Effector CD4-positive, alpha-beta T cell (primary cell): ENCODE measurements around the gene DGAT2L6. TPM values are rescaled to one million over a fixed set of nuclear protein-coding genes. Genes with fewer than 3 reads are reported as not detected.

Experiments used
- DNase-seq: peaks from one replicate; pipeline ENCODE4 v3.0.0-alpha.2; 2020
- total RNA-seq: gene quantifications from one replicate; lab custom pipeline; 2026; lab: John Stamatoyannopoulos, UW

The DGAT2L6 gene, protein sequence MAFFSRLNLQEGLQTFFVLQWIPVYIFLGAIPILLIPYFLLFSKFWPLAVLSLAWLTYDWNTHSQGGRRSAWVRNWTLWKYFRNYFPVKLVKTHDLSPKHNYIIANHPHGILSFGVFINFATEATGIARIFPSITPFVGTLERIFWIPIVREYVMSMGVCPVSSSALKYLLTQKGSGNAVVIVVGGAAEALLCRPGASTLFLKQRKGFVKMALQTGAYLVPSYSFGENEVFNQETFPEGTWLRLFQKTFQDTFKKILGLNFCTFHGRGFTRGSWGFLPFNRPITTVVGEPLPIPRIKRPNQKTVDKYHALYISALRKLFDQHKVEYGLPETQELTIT
- not detected for total RNA-seq

DNA sequence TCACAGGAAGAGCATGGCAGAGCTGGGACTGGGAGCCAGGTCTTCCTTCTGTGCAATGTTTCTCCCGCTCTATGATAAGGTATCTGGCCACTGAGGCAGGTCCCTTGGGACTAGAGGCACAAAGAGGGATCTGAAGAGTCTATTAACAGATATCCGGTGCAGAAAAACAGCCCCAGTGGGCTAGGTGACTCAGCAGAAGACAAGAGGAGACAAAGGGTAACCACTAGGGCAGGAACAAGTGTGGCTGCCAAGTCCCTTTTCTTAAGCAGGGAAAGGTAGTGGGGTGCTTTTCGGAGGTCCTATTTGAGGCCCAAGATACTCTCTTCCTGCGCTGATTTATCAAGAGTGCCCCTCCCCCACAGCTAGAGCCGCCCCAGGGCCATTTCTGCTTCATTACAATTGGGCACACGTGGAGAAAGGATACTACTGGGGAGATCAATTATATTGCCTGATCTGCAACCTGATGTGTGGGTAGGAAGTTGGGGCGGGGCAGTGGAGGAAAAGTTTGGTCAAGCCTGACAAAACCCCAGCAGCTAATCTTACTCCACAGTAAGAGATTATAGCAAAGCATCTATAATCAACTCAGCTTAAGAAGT, at the start of gene DGAT2L6:
TSS of gene DGAT2L6 (plus strand) at position 546 of the 596 bp plus-strand sequence. CDS start 100 bp downstream, outside the sequence.
- DNase-seq: no peak

DNA sequence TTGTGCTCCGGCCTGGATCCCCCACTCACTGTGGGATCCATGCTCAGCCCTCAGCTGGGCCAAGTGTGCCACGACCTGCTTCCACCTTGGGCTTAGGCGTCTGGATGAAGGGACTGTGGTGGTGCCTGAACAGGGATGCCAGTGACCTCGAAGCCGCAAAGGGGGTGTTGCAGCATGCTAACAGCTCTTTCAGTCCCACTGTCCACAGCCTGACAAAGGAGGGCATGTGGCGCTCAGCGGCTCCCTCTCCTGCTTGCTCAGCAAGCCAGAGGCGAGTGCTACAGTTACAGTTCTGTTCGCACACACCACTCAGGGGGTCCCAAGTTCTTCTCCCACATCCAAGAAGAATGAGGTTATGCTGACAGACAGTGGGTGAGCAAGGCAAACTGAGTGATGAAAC, 49.2 kb upstream of the DGAT2L6 start:
- DNase-seq: no peak

DNA sequence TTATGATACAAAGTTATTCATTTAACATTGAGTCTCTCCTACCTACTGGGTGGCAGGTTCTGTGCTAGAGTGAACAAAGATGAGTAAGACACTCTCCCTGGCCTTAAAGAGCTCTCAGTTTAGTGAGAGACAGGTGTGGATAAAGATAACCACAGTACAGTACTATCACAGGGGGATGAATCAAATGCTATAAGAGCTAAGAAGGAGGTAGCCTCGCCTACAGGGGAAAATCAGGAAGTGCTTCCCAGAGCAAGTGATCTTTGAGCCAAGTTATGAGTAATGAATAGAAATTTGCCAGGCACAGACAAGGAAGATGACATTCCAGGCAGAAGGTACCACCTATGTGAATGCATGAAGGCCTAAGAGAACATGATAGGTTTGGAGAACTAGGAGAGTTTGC, 47.5 kb upstream of the DGAT2L6 start:
- no peak for DNase-seq

DNA sequence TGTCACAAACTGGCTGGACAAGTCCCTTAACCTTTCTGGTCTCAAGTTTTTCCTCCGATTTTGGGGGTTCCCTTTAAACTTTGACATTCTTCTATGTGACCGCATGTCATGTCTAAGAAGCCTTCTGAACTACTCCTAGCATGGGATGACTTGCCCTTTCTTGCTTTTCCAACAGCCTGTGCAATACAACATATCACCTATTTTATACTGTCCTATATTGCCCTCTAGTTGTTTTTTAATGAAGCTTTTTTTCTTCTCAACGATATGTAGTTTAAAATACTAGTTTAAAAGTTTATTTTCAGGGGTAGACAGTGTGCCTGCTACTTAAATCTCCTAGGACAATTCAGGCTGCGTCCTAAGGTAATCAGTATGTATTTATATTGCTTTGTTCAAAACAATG, 45.1 kb upstream of the DGAT2L6 start:
- DNase-seq: no peak

DNA sequence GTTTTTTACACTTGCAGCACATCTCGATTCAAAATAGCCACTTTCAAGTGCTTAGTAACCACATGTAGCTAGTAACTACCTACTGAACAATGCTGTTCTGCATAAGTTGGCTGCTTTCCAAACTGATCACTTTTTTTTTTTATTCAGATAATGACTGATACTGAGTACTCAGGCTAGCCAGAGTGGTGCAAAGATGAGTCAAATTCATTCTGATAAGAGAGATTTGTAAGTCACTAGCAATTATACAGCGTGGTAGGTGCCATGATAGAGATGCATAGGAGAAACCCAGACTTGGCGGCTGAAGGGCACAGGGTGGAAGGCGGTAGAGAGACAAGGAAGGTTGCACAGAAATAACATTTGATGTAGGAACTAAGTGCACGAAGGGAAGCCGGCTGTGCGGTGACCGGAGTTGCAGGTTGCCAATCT, 44.4 kb upstream of the DGAT2L6 start:
- no peak for DNase-seq

DNA sequence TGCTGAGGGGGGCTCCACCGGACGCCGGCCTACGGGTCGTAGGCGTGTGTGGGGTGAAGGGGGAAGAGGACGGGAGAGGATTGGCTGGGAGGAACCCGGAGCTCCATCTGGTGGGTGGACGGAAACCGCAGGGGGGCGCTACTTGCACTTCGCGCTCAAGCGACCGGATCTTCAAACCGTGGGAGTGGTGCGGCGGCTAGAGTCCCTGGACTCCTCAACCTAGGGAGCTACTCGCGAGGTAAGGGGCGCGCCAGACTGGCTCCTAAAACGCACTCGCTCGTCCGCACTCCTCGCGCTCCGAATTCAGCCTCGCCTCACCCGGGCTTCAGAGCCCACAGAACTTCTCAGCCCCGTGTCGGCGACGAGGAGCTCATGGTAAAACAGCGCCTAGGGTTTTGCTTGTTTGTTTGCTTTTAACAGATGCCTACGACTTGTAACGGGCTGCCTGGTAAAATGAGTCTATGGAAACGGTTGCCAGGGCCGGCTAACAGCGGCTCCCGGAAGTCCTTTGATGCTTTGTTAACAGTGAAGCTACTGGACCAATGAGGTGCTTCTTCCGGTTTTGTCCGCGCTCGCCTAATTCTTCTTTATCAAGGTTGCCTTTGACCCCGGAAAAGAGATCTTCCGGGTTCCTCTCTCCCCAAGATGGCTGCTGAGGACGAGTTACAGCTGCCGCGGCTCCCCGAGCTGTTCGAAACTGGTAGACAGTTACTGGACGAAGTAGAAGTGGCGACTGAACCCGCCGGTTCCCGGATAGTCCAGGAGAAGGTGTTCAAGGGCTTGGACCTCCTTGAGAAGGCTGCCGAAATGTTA, 43.8 kb upstream of the DGAT2L6 start, which contains the start of gene IGBP1:
TSS of gene IGBP1 (plus strand) at position 145 of the 813 bp plus-strand sequence. CDS start at position 646, 501 bp downstream.
- peak; percentile 71 for DNase-seq

DNA sequence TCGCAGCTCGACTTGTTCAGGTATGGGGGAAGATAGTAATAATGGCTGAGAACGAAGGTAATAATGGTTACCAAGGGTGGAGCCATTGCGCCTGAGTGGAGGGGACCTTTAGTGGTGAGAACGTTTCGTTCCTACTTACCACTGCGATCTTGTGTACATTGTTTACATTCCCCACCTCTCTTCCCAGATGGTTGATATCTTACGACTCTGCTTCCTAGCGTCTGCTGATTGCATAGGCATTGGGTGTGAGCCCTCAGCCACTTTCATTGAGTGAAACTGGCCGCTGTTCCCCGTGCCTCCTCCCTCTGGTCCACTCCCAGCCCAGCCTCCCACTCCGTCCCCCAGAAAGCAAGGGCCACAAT, 43.2 kb upstream of the DGAT2L6 start:
- DNase-seq: no peak

DNA sequence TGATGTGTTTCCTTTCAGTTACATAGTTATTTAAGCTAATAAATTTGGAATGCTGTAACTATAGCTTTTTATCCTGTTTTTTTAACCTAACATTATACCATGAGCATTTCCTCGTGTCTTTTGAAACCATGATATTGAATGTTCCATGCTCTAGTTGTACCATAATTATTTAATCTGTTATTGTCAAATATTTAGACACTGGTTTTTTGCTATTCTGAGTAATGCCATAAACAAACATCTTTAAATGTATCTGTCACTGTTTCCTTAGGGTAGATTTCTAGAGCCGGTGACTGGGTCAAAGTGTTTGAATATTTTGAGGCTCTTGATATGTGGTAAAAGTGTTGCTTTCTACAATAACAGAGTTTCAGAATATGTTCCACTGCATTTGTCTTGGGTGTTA, 38.7 kb upstream of the DGAT2L6 start:
- DNase-seq: no peak

DNA sequence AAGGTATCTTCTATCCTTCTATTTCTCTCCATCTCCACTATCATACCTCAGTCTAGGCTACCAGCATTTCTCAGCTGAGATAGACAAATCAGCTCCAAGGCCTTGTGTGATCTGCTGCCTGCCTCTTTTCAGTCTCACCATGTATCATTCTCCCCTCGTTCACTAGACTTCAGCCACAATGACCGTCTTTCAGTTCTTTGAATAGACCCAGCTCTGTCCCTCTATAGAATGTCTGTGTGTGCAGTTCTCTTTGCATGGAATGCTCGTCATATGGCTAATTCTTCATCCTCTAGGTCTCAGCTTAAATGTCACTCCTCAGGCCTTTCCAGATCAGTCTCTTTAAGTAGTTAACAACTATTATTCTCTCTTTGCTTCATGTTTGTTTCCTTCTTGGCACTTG, 37.5 kb upstream of the DGAT2L6 start:
- no peak for DNase-seq

DNA sequence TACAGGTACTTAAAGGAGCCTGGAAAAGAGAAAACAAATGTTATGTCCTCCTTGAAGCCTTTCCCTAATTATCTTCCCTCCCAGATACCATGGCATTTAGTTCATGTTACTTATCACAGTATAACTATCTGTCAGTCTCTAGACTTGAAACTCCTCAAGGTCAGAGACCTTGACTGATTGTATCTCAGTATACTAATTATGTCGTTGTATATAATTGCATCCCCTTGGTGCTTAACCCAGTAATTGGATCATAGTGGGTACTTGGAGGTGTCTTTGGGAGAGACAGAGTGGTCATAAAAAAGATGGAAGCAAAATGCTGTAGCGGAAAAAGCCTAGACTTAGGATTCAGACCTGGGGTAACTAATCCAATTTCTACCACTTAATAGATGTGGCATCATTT, 35.9 kb upstream of the DGAT2L6 start:
- DNase-seq: no peak

DNA sequence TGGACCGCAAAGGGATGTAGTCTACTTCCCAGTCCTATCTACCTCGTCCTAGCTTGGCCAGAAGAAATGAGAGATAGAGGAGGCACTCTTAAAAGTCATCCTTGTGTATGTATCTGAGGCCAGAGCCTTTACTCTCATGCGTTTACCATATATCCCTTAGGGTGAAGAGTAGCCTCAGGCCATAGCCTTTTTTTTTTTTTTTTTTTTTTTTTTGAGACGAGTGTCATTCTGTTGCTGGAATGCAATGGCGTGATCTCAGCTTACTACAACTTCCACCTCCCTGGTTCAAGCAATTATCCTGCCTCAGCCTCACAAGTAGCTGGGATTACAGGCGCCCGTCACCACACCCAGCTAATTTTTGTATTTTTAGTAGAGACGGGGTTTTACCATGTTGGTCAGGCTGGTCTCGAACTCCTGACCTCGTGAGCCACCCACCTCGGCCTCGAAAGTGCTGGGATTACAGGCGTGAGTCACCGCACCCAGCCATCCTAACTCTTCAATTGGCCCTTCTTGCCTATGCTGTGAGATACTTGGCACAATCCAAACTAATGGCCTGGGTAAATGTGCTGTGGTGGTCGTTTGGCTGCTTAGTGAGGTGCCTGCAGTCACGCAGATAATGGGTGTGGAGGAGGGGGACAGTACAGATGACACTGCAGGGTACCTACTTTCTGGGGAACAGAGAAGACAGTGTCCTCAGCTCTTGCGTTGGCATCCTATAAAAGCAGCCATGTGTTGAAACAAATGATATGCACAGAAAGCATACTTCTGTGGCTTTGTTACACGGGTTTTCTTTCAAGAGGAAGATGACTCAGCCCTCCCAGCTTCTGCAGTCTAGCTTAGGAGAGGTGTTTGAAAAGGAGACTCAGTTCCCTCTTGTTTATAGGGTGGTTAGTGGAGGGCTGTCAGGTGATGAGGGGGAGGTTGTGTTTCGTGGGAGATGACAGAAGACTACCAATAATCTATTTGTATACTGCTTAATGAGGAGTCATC, 10.4 kb upstream of the DGAT2L6 start:
- DNase-seq: no peak

DNA sequence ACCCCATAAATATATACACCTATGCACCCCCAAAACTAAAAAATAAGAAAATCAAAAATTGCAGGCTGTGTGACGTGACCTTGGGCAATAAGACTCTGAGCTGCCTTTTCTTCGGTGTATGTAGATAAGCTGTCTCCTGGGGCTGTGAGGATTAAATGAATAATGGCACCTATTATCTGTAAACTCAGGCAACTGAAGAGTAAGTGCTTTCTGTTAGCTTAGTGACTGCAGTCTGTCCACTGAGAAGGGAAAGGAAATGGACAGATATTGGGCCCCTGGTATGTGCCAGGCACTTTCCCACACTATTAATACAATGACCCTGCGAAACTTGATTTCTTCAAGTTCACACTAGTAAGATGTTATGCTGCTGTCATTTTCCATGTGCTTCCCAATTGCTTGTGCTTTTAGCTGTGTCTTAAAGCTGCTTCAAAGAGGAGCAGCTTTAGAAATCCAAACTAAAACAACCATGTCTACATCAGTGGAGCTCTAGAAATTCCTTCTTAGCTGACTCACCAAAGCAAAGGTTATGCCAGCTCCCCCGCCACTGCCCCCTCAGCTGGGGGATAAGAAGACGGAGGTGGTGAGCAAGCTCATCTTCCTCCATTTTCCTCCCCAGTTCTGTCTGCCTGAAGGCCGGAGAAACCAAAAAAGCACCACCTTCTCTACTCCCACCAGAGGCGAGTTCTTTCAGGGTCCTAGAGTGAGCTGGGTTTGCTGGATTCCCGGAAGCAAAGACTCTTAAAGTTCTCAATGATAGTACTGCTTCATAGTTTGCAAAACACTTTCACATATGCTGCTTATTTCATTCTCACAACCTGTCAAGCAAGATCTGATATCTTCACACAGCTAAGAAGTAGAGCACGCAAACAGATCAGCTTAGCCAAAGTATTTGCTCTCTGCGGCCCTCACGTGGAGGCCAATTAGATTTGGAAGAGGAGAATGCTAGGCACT, 8.8 kb upstream of the DGAT2L6 start:
- DNase-seq: no peak

DNA sequence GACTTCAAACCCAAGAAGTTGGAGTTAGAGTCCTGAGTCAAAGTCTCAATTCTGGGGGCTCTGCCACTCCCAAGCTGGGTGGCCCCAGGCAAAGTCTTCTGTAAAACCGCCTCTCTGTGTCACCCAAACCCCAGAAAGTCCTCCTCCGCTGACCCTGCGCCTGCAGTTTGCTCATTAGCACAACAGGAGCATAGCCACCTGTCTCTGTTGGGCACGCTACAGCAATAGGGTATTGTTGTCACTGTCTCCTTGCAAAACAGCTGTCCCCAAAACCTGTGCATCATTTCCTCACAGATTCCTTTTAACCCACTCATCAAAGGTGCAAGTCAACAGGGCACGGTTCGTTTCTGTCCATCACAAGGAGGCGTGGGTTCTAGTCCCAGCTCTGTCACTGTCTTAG, 8.0 kb upstream of the DGAT2L6 start:
- no peak for DNase-seq

DNA sequence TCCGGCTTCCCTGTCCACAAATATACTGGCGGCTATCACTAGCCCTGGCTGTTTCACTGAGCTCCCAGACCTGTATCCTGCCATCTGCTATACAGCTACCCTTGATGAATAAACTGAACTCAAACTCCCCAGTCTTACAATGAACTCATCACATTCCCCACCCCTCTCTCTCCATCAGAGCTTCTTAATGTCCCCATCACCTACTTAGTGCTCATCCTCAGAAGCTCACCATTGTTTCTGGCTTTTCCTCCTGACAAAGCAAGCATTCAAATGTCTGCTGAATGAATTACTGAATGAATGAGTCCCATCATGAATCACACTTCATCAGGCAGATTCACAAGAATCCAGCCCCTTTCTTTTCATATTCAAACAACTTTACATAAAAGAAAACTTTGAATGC, 5.7 kb upstream of the DGAT2L6 start:
- DNase-seq: no peak

DNA sequence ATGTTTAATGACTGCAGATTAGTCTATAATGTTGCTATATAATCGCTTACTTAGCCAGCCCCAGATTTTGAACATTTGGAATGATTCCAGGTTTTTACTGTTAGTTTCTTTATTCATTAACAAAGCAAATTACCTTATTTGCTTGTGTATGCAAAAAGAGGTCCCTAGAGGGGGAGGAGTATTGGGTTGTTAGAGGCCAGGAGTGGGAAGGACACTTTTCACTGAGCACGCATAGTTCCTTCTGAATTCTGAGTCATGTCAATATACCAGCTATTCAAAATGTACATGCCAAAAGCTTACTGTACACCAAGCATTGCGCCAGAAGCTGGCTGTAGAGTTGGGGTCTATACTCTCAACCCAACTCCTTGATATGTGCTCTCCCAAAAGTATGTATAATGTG, 5.1 kb upstream of the DGAT2L6 start:
- no peak for DNase-seq

DNA sequence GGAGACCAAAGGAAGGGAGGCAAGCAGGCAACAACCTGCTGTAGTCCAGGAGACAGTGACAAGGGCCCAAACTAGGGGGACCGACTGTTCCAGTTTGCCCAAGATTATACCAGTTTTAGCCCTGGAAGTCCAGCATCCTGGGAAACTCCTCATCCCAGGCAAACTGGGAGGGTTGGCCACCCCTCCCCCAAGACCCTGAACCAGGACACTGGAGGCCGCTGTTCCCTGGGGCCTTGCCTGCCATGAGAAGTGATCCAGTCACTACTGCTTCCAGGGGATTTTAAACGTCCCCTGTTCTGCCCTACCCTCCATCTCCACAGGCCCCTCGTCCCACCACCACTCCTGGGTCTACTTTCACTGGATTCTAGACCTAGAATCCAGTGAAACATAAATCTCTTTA, 4.3 kb upstream of the DGAT2L6 start:
- no peak for DNase-seq

DNA sequence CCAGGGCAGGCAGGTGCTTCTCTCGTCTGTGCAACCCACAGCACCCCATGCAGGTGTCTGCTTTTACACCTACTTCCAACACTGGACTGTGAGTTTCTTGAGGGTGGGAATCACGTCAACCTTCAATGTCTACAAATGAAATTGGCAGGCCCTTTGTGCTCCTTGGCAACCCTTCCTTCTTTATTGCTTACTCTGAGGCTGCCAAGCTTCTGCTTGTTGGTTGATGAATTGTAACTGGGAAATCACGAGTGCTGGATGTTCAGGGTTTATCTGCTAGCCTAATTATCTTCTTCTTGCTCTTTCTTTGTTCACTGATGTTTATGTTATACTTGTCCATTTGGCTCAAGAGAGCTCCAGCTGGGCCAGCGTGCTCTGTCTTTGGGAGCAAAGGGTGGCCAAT, 2.5 kb upstream of the DGAT2L6 start:
- no peak for DNase-seq

DNA sequence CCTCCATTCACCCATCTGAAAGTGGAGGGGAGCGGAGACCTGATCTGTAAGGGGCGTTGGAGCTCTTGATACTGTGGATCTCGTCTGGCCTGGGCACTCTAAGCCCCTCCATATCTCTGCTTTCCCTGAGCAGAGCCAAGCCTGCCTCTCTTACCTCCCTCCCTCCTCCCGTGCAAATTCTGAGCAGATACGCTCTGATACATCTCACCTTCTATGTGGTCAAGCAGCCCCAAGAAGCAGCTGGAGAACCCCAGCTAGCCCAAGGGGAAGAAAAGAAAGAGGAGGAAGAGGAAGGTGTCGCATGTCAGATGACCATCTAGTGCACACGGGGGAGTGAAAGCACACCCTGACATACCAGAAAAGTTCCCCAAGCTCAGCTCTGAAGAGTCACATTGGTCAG, 1.9 kb upstream of the DGAT2L6 start:
- DNase-seq: no peak

DNA sequence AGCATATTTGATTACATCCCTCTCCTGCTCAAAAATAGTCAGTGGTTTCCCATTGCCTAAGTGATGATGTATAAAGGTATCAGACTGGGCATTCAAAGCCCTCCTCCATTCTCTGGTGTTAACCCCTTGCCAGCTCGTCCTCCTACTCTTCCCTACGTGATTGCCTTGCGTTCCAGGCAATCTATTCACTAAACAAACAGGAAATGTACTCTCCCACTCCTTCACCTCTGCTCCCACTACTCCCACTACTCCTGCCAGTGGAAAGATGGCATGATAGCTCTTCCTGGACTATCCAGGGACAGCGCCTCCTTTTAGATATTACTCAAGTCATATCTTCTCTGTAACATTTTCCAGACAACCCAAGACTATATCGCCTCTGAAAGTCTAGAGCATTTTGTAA, 5.8 kb downstream of the DGAT2L6 start:
- DNase-seq: no peak

DNA sequence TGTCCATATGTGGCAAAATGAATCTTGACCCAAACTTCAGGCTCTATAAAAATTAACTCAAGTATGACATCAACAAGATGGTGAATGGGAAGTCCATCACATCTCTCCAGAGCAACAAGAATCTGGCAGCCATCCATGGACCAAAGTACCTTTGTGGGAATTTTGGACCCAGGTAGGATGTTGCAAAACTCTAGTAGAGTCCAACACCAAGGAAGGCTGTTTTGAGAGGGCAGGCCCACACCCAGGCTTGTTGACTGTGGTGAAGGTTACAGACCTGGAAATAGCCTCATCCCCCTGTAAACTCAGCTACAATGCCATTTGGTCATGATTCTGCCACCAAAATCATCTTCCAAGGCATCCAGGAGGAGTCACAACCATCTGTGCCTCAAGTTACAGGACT, 12.9 kb downstream of the DGAT2L6 start:
- DNase-seq: no peak
